ENCODE data around the gene MYL6. TPM values are rescaled to one million over a fixed set of nuclear protein-coding genes. Genes with fewer than 3 reads are reported as not detected.
"Not testable (repeated sequence)": the region's sequence is repeated elsewhere in the genome, so short reads cannot be mapped to it uniquely, and the experiment has no call there.

Gene MYL6
- total RNA-seq, 5 donors from 2014 or later (not counting 1 experiment from before 2014, with no cell fraction given): 506 to 663 (median 569) TPM

- H3K27ac ChIP-seq (ENCODE audit: low read length); POLR2A ChIA-PET; H3K9me3 ChIP-seq; H3K27me3 ChIP-seq (replicated peaks in 1 of 2; ENCODE audit: control insufficient read depth in 2 of 2, extremely low read depth in 1 of 2, insufficient read depth in 2 of 2, low read length in 1 of 2); H3K4me3 ChIP-seq (ENCODE audit: control insufficient read depth in 1 of 2, extremely low read depth in 1 of 2, low read length in 1 of 2); H3K9me3 Mint-ChIP-seq; ATAC-seq (replicated peaks in 1 of 4); H3K27me3 Mint-ChIP-seq; DNase-seq: not testable (repeated sequence)
- CTCF ChIA-PET: interaction anchor here in 1 of 2 donors (0.7 kb wide), 1 partner anchor 305 kb away, joined by 3 read pairs; no protein-coding TSS in a partner anchor
- H3K4me3 Mint-ChIP-seq: peak overlapping the region; percentile 89 to 99 (median 97)
- peak overlapping the region; percentile 92 to 94 for H3K27ac Mint-ChIP-seq
- H3K4me1 Mint-ChIP-seq: peaks cover 48 to 70% (median 62%) of the 10 kb centered on the region in 3 donors
- peaks cover 29% of the 10 kb centered on the region for H3K36me3 Mint-ChIP-seq
- H3K36me3 ChIP-seq (ENCODE audit: control insufficient read depth in 2 of 2, extremely low read depth in 1 of 2, insufficient read depth in 1 of 2, low read length in 1 of 2): peaks cover 6 to 23% of the 10 kb centered on the region in 2 donors
- WGBS (ENCODE audit: insufficient coverage): 97% methylated on average over 12 of the region's 21 CpGs
- peaks cover 21 to 53% of the 10 kb centered on the region in 2 experiments for H3K4me1 ChIP-seq (ENCODE audit: control insufficient read depth in 1 of 2, extremely low read depth in 1 of 2, insufficient read depth in 2 of 2, low read length in 2 of 2)
Measured at GRCh38 chr12:56156464-56157200, 1.5 kb upstream of the MYL6 start.

GRCh38 chr12:56157201-56158028 is 744 bp upstream of the MYL6 start:
- peaks cover 48 to 64% (median 61%) of the 10 kb centered on the region in 3 donors for H3K4me1 Mint-ChIP-seq
- H3K36me3 Mint-ChIP-seq: peaks cover 29% of the 10 kb centered on the region
- H3K4me1 ChIP-seq (ENCODE audit: control insufficient read depth in 1 of 2, extremely low read depth in 1 of 2, insufficient read depth in 2 of 2, low read length in 2 of 2): peaks cover 21 to 55% of the 10 kb centered on the region in 2 experiments
- peak; percentile 53 to 61 (median 56) for ATAC-seq (replicated peaks in 1 of 4)
- H3K4me3 Mint-ChIP-seq: peak overlapping the region; percentile 89 to 99 (median 97)
- POLR2A ChIA-PET: no interaction called here
- no peaks in the 10 kb centered on the region for H3K27me3 ChIP-seq (replicated peaks in 1 of 2; ENCODE audit: control insufficient read depth in 2 of 2, extremely low read depth in 1 of 2, insufficient read depth in 2 of 2, low read length in 1 of 2)
- DNase-seq: peak; percentile 19 to 73 (median 46)
- CTCF ChIA-PET: interaction anchor here in 1 of 2 donors (0.7 to 3.0 kb wide), 2 partner anchors 30 to 306 kb away, joined by 3 to 10 read pairs; partner anchors contain the start of gene ESYT1
- H3K4me3 ChIP-seq (ENCODE audit: control insufficient read depth in 1 of 2, extremely low read depth in 1 of 2, low read length in 1 of 2): peak overlapping the region; percentile 63 to 91
- WGBS (ENCODE audit: insufficient coverage): 25% methylated on average over 39 of the region's 45 CpGs
- no peaks in the 10 kb centered on the region for H3K9me3 Mint-ChIP-seq
- H3K27me3 Mint-ChIP-seq: no peaks in the 10 kb centered on the region
- H3K36me3 ChIP-seq (ENCODE audit: control insufficient read depth in 2 of 2, extremely low read depth in 1 of 2, insufficient read depth in 1 of 2, low read length in 1 of 2): peaks cover 6 to 31% of the 10 kb centered on the region in 2 donors
- no peaks in the 10 kb centered on the region for H3K9me3 ChIP-seq
- peak overlapping the region; percentile 92 to 94 for H3K27ac Mint-ChIP-seq
- peak overlapping the region; percentile 93 for H3K27ac ChIP-seq (ENCODE audit: low read length)

- H3K9me3 ChIP-seq: no peaks in the 10 kb centered on the region
- DNase-seq: peak in 4 of 35 experiments; percentile 9 to 35 (median 22)
- Mint-ChIP-seq H3K9me3 (no peaks in the 10 kb centered on the region), H3K27ac (peak overlapping the region; percentile 94 to 98), H3K36me3 (peaks cover 36% of the 10 kb centered on the region), H3K4me3 (peak overlapping the region; percentile 89 to 99 (median 97)), H3K4me1 (peaks cover 46 to 57% (median 56%) of the 10 kb centered on the region in 3 donors), H3K27me3 (no peaks in the 10 kb centered on the region)
- no peaks in the 10 kb centered on the region for H3K27me3 ChIP-seq (replicated peaks in 1 of 2; ENCODE audit: control insufficient read depth in 2 of 2, extremely low read depth in 1 of 2, insufficient read depth in 2 of 2, low read length in 1 of 2)
- ChIA-PET POLR2A (interaction anchor here in 1 of 2 donors (0.6 to 1.7 kb wide), 5 partner anchors 31 to 330 kb away, joined by 3 to 5 read pairs (median 3); partner anchors contain the start of genes ESYT1, RAB5B and SMARCC2), CTCF (interaction anchor here in 1 of 2 donors (0.5 to 3.0 kb wide), 6 partner anchors 22 to 129 kb away, joined by 3 to 10 read pairs (median 4); partner anchors contain the start of genes ESYT1, SMARCC2 and ZC3H10)
- WGBS (ENCODE audit: insufficient coverage): 0% methylated on average over 2 of the region's 6 CpGs
- H3K4me3 ChIP-seq (ENCODE audit: control insufficient read depth in 1 of 2, extremely low read depth in 1 of 2, low read length in 1 of 2): peak overlapping the region; percentile 91 to 99
- ATAC-seq (replicated peaks in 1 of 4): no peak
- H3K27ac ChIP-seq (ENCODE audit: low read length): peak overlapping the region; percentile 93
- H3K36me3 ChIP-seq (ENCODE audit: control insufficient read depth in 2 of 2, extremely low read depth in 1 of 2, insufficient read depth in 1 of 2, low read length in 1 of 2): peaks cover 8 to 46% of the 10 kb centered on the region in 2 donors
- peaks cover 18 to 51% of the 10 kb centered on the region in 2 experiments for H3K4me1 ChIP-seq (ENCODE audit: control insufficient read depth in 1 of 2, extremely low read depth in 1 of 2, insufficient read depth in 2 of 2, low read length in 2 of 2)
Measured at GRCh38 chr12:56158926-56159461, 835 bp downstream of the MYL6 start.

- Histone ChIP-seq H3K4me3 (ENCODE audit: control insufficient read depth in 1 of 2, extremely low read depth in 1 of 2, low read length in 1 of 2) (peak overlapping the region; percentile 91 to 99), H3K27ac (ENCODE audit: low read length) (peak overlapping the region; percentile 93), H3K36me3 (ENCODE audit: control insufficient read depth in 2 of 2, extremely low read depth in 1 of 2, insufficient read depth in 1 of 2, low read length in 1 of 2) (peaks cover 8 to 53% of the 10 kb centered on the region in 2 donors), H3K27me3 (replicated peaks in 1 of 2; ENCODE audit: control insufficient read depth in 2 of 2, extremely low read depth in 1 of 2, insufficient read depth in 2 of 2, low read length in 1 of 2) (no peaks in the 10 kb centered on the region), H3K4me1 (ENCODE audit: control insufficient read depth in 1 of 2, extremely low read depth in 1 of 2, insufficient read depth in 2 of 2, low read length in 2 of 2) (peaks cover 18 to 51% of the 10 kb centered on the region in 2 experiments), H3K9me3 (no peaks in the 10 kb centered on the region)
- POLR2A ChIA-PET: interaction anchor here (0.5 to 1.7 kb wide), 7 partner anchors 30 to 329 kb away, joined by 3 to 5 read pairs (median 3); partner anchors contain the start of genes ESYT1 (in 1 of the 2), RAB5B (in 1 of the 2), RNF41 (in 1 of the 2) and RPL41 (in 1 of the 2)
- H3K27ac Mint-ChIP-seq: peak overlapping the region; percentile 94 to 98
- H3K36me3 Mint-ChIP-seq: peaks cover 42% of the 10 kb centered on the region
- 3% methylated on average over 4 of the region's 8 CpGs for WGBS (ENCODE audit: insufficient coverage)
- H3K4me3 Mint-ChIP-seq: peak overlapping the region; percentile 89 to 99 (median 97)
- H3K9me3 Mint-ChIP-seq: no peaks in the 10 kb centered on the region
- H3K27me3 Mint-ChIP-seq: no peaks in the 10 kb centered on the region
- ATAC-seq (replicated peaks in 1 of 4): no peak
- CTCF ChIA-PET: interaction anchor here in 1 of 2 donors (0.5 to 3.0 kb wide), 5 partner anchors 8 to 128 kb away, joined by 3 to 10 read pairs (median 5); partner anchors contain the start of genes ESYT1, MYL6B, SMARCC2 and ZC3H10
- H3K4me1 Mint-ChIP-seq: peaks cover 46 to 57% (median 56%) of the 10 kb centered on the region in 3 donors
- DNase-seq: no peak
Measured at GRCh38 chr12:56159482-56160192, 1.5 kb downstream of the MYL6 start.

- peaks cover 5 to 59% of the 10 kb centered on the region in 2 donors for H3K36me3 ChIP-seq (ENCODE audit: control insufficient read depth in 2 of 2, extremely low read depth in 1 of 2, insufficient read depth in 1 of 2, low read length in 1 of 2)
- Mint-ChIP-seq H3K36me3 (peaks cover 41% of the 10 kb centered on the region), H3K9me3 (no peaks in the 10 kb centered on the region), H3K4me1 (peaks cover 46 to 54% (median 51%) of the 10 kb centered on the region in 3 donors), H3K4me3 (peak overlapping the region; percentile 89 to 99 (median 97)), H3K27ac (peak overlapping the region; percentile 94 to 98), H3K27me3 (no peaks in the 10 kb centered on the region)
- ATAC-seq (replicated peaks in 1 of 4) (peak; percentile 50 to 58 (median 54)), DNase-seq (peak; percentile 36 to 78 (median 61))
- ChIA-PET CTCF (interaction anchor here in 1 of 2 donors (1.2 to 3.0 kb wide), 4 partner anchors 8 to 33 kb away, joined by 4 to 10 read pairs (median 8); partner anchors contain the start of genes ESYT1, MYL6B and SMARCC2), POLR2A (interaction anchor here (0.5 to 1.7 kb wide), 4 partner anchors 32 to 187 kb away, joined by 3 to 5 read pairs (median 4); partner anchors contain the start of genes ESYT1 (in 1 of the 2), RAB5B (in 1 of the 2), RNF41 (in 1 of the 2) and RPL41 (in 1 of the 2))
- peak overlapping the region; percentile 93 for H3K27ac ChIP-seq (ENCODE audit: low read length)
- peak overlapping the region; percentile 91 to 99 for H3K4me3 ChIP-seq (ENCODE audit: control insufficient read depth in 1 of 2, extremely low read depth in 1 of 2, low read length in 1 of 2)
- peaks cover 18 to 51% of the 10 kb centered on the region in 2 experiments for H3K4me1 ChIP-seq (ENCODE audit: control insufficient read depth in 1 of 2, extremely low read depth in 1 of 2, insufficient read depth in 2 of 2, low read length in 2 of 2)
- H3K27me3 ChIP-seq (replicated peaks in 1 of 2; ENCODE audit: control insufficient read depth in 2 of 2, extremely low read depth in 1 of 2, insufficient read depth in 2 of 2, low read length in 1 of 2): no peaks in the 10 kb centered on the region
- 6% methylated on average over 6 of the region's 7 CpGs for WGBS (ENCODE audit: insufficient coverage)
- H3K9me3 ChIP-seq: no peaks in the 10 kb centered on the region
Measured at GRCh38 chr12:56160193-56160763, 2.1 kb downstream of the MYL6 start.
